OCI-LY1 (cell line): Measurements from ENCODE around the gene CACNA2D3.

ENCODE experiments used
- H2AFZ ChIP-seq: fragments of 200-600 bp; sonication (generic), shearing (Covaris generic); 2 replicates; pipeline ENCODE4 v1.6.0; 2014; ENCODE audit warnings: antibody characterized with exemption, mild to moderate bottlenecking, low read length
- H3F3A ChIP-seq: fragments of 200-600 bp; sonication (generic), shearing (Covaris generic); 2 replicates; pipeline ENCODE4 v1.6.0; 2014; ENCODE audit warnings: mild to moderate bottlenecking, antibody characterized with exemption, low read length, moderate library complexity; ENCODE audit not compliant: insufficient read depth
- H3K27ac ChIP-seq: fragments of 200-600 bp; sonication (generic); 2 replicates; pipeline ENCODE4 v1.5.1; 2014; ENCODE audit warnings: low read length, mixed run types, mild to moderate bottlenecking, low read depth; ENCODE audit not compliant: poor library complexity, severe bottlenecking
- H3K27me3 ChIP-seq: fragments of 200-600 bp; sonication (generic); 2 replicates; pipeline ENCODE4 v1.6.0; 2014; ENCODE audit warnings: antibody characterized with exemption, mild to moderate bottlenecking, low read length, moderate library complexity; ENCODE audit not compliant: insufficient read depth
- H3K36me3 ChIP-seq: fragments of 200-600 bp; sonication (generic); 2 replicates; pipeline ENCODE4 v1.6.1; 2014; ENCODE audit warnings: mild to moderate bottlenecking, antibody characterized with exemption, low read length, moderate library complexity, mixed read lengths; ENCODE audit not compliant: insufficient read depth
- H3K4me1 ChIP-seq: fragments of 200-600 bp; sonication (generic); 2 replicates; pipeline ENCODE4 v1.5.1; 2014; ENCODE audit warnings: mild to moderate bottlenecking, low read length, moderate library complexity; ENCODE audit not compliant: insufficient read depth, severe bottlenecking
- H3K4me2 ChIP-seq: fragments of 200-600 bp; sonication (generic), shearing (Covaris generic); 2 replicates; pipeline ENCODE4 v1.6.1; 2014; ENCODE audit warnings: low read length
- H3K4me3 ChIP-seq: fragments of 200-600 bp; sonication (generic); 2 replicates; pipeline ENCODE4 v1.5.1; 2014; ENCODE audit warnings: low read length, low read depth, mild to moderate bottlenecking, mixed read lengths; ENCODE audit not compliant: poor library complexity, severe bottlenecking
- H3K79me2 ChIP-seq: fragments of 200-600 bp; shearing (Covaris generic); 2 replicates; pipeline ENCODE4 v1.6.1; 2016; ENCODE audit warnings: mixed run types, low read length, mixed read lengths; ENCODE audit not compliant: insufficient read depth
- H3K9ac ChIP-seq: fragments of 200-600 bp; sonication (generic), shearing (Covaris generic); 2 replicates; pipeline ENCODE4 v1.6.1; 2014; ENCODE audit warnings: mild to moderate bottlenecking, low read length, mixed read lengths
- H3K9me2 ChIP-seq: fragments of 200-600 bp; sonication (generic), shearing (Covaris generic); 2 replicates; pipeline ENCODE4 v1.6.1; 2014; ENCODE audit warnings: low read depth, mild to moderate bottlenecking, low read length, mixed read lengths
- H3K9me3 ChIP-seq: fragments of 200-600 bp; shearing (Covaris generic); 2 replicates; pipeline ENCODE4 v1.6.1; 2014; ENCODE audit warnings: low read length, mixed read lengths
- H4K20me1 ChIP-seq: fragments of 200-600 bp; sonication (generic), shearing (Covaris generic); 2 replicates; pipeline ENCODE4 v1.6.0; 2016; ENCODE audit warnings: mild to moderate bottlenecking, low read length; ENCODE audit not compliant: insufficient read depth
- EZH2 ChIP-seq: fragments of 200-600 bp; sonication (generic), shearing (Covaris generic); IDR thresholded peaks from 2 replicates; pipeline ENCODE4 v1.8.0; 2017; ENCODE audit warnings: borderline replicate concordance, mixed run types, mild to moderate bottlenecking, antibody characterized with exemption, low read length, moderate library complexity, mixed read lengths
- TF ChIP-seq, protein P1 (sequence below): fragments of 200-600 bp; sonication (generic), shearing (Covaris generic); IDR thresholded peaks from 2 replicates; pipeline ENCODE4 v1.5.1; 2017; ENCODE audit warnings: mild to moderate bottlenecking, antibody characterized with exemption, low read length, moderate library complexity, mixed read lengths

CACNA2D3 gene

GRCh38 chr3:54845551-54845950 lies 723.2 kb downstream of the CACNA2D3 start:
- Histone ChIP-seq H3K9ac (no peak overlapping the region), H3K4me1 (no peaks in the 10 kb centered on the region), H3F3A (no peaks in the 10 kb centered on the region), H3K4me2 (no peak overlapping the region), H2AFZ (no peak overlapping the region), H3K79me2 (no peaks in the 10 kb centered on the region), H3K4me3 (no peak overlapping the region), H3K9me3 (no peaks in the 10 kb centered on the region), H3K9me2 (no peaks in the 10 kb centered on the region), H3K27me3 (no peaks in the 10 kb centered on the region), H3K27ac (no peak overlapping the region), H4K20me1 (no peaks in the 10 kb centered on the region), H3K36me3 (no peaks in the 10 kb centered on the region)
- TF ChIP-seq, protein P1, sequence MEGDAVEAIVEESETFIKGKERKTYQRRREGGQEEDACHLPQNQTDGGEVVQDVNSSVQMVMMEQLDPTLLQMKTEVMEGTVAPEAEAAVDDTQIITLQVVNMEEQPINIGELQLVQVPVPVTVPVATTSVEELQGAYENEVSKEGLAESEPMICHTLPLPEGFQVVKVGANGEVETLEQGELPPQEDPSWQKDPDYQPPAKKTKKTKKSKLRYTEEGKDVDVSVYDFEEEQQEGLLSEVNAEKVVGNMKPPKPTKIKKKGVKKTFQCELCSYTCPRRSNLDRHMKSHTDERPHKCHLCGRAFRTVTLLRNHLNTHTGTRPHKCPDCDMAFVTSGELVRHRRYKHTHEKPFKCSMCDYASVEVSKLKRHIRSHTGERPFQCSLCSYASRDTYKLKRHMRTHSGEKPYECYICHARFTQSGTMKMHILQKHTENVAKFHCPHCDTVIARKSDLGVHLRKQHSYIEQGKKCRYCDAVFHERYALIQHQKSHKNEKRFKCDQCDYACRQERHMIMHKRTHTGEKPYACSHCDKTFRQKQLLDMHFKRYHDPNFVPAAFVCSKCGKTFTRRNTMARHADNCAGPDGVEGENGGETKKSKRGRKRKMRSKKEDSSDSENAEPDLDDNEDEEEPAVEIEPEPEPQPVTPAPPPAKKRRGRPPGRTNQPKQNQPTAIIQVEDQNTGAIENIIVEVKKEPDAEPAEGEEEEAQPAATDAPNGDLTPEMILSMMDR = no peak
- TF ChIP-seq EZH2 = no peak

DNA sequence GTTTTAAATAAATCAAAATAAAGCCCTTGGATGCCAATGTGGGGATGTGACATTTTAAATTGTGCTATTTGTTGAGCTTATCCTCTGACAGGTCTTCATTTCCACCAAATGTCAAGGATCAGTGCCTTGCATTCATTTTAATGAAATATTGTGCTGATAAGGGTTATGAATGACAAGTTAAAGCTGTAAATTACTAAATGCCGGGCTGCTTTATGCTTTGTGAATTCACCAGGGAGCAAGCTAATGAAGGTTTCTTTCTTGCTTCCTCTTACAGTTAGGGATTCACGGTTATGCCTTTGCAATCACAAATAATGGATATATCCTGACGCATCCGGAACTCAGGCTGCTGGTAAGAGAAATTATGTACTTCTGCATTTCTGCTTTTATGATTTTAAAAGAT lies 723.8 kb downstream of the CACNA2D3 start:
- no peaks in the 10 kb centered on the region for H4K20me1 ChIP-seq
- no peaks in the 10 kb centered on the region for H3F3A ChIP-seq
- no peaks in the 10 kb centered on the region for H3K27me3 ChIP-seq
- H3K79me2 ChIP-seq = no peaks in the 10 kb centered on the region
- no peak overlapping the region for H3K9ac ChIP-seq
- no peak overlapping the region for H2AFZ ChIP-seq
- no peaks in the 10 kb centered on the region for H3K9me3 ChIP-seq
- H3K4me2 ChIP-seq = no peak overlapping the region
- no peaks in the 10 kb centered on the region for H3K4me1 ChIP-seq
- no peak overlapping the region for H3K27ac ChIP-seq
- no peaks in the 10 kb centered on the region for H3K9me2 ChIP-seq
- TF ChIP-seq, protein P1 = no peak
- TF ChIP-seq EZH2 = no peak
- no peak overlapping the region for H3K4me3 ChIP-seq
- H3K36me3 ChIP-seq = no peaks in the 10 kb centered on the region

- H4K20me1 ChIP-seq = no peaks in the 10 kb centered on the region
- H3K9me2 ChIP-seq = no peaks in the 10 kb centered on the region
- no peak overlapping the region for H2AFZ ChIP-seq
- TF ChIP-seq, protein P1 = no peak
- TF ChIP-seq EZH2 = no peak
- no peaks in the 10 kb centered on the region for H3K79me2 ChIP-seq
- no peaks in the 10 kb centered on the region for H3F3A ChIP-seq
- H3K9me3 ChIP-seq = no peaks in the 10 kb centered on the region
- no peak overlapping the region for H3K27ac ChIP-seq
- H3K9ac ChIP-seq = no peak overlapping the region
- no peak overlapping the region for H3K4me3 ChIP-seq
- no peaks in the 10 kb centered on the region for H3K4me1 ChIP-seq
- H3K36me3 ChIP-seq = no peaks in the 10 kb centered on the region
- H3K4me2 ChIP-seq = no peak overlapping the region
- no peaks in the 10 kb centered on the region for H3K27me3 ChIP-seq
Measured at GRCh38 chr3:54847361-54847760, 725.0 kb downstream of the CACNA2D3 start.
